K562 (cell line): Measurements from ENCODE around the gene MAST4. TPM values are rescaled to one million over a fixed set of nuclear protein-coding genes. Genes with fewer than 3 reads are reported as not detected.

ENCODE experiments used
- ATAC-seq: fragments of 200-7000 bp; cut with Tn5 transposase; 3 replicates; pipeline ENCODE4 v1.9.1; 2020; ENCODE audit warnings: moderate library complexity
- BruUV-seq: library from RNA; stranded (reverse); fragments of 400-500 nt; replicated peaks from 2 replicates; lab custom pipeline; 2021; lab: Mats Ljungman, UMichigan
- CTCF ChIA-PET: fragments of 300-600 bp; formaldehyde crosslinking; extraction: SDS; loops from one replicate; lab custom pipeline; 2021; ENCODE audit warnings: low intra/inter-chr PET ratio; lab: Yijun Ruan, JAX
- POLR2A ChIA-PET: fragments of 300-600, 350-650 bp; sonication (Branson Sonifier 250); formaldehyde crosslinking; extraction: SDS; loops from one replicate; lab custom pipeline; 2021; ENCODE audit warnings: antibody characterized with exemption, inconsistent platforms; lab: Yijun Ruan, JAX
- DNase-seq, 4 experiments: peaks; one replicate each; pipeline versions ENCODE4 v3.0.0 to v3.0.0-alpha.2; 2011 to 2018; ENCODE audit warnings: low spot score in 3 of 4, mixed read lengths in 3 of 4; ENCODE audit errors: extremely low read depth in 1 of 4
- FAIRE-seq: peaks from 2 replicates; lab custom pipeline; 2011; peaks lifted over from hg19 to GRCh38; lab: Jason Lieb, UNC
- H2AFZ ChIP-seq: 2 replicates; pipeline ENCODE4 v1.6.0; 2011; ENCODE audit warnings: low read depth, low read length, control low read depth, inconsistent platforms
- H3K27ac ChIP-seq: fragments of 200-600 bp; 3 replicates; pipeline ENCODE4 v1.8.0; 2011; ENCODE audit warnings: low read depth, mild to moderate bottlenecking, control low read depth, inconsistent platforms, low read length, moderate library complexity, mixed read lengths; ENCODE audit errors: extremely low read depth
- H3K27me3 ChIP-seq, 2 experiments: fragments of 300-600 bp in 1 of 2; 2 replicates in 1 of 2; 3 replicates in 1 of 2; pipeline versions ENCODE4 v1.6.0 to v1.8.0; 2011; ENCODE audit warnings: inconsistent platforms in 2 of 2, low read length in 2 of 2, mild to moderate bottlenecking in 1 of 2, mixed read lengths in 1 of 2, moderate library complexity in 1 of 2; ENCODE audit not compliant: control insufficient read depth in 2 of 2, insufficient read depth in 2 of 2
- H3K36me3 ChIP-seq: fragments of 300-600 bp; 3 replicates; pipeline ENCODE4 v1.8.0; 2011; ENCODE audit warnings: mild to moderate bottlenecking, low read length, inconsistent platforms; ENCODE audit not compliant: control insufficient read depth, insufficient read depth
- H3K4me1 ChIP-seq, 2 experiments: fragments of 200-600 bp in 1 of 2; replicated peaks in 1 of 2; 2 replicates in 1 of 2; 3 replicates in 1 of 2; pipeline versions ENCODE4 v1.5.1 to v1.8.0; 2011; ENCODE audit warnings: inconsistent platforms in 2 of 2, low read length in 2 of 2, mild to moderate bottlenecking in 1 of 2, mixed read lengths in 1 of 2, moderate library complexity in 1 of 2; ENCODE audit not compliant: control insufficient read depth in 2 of 2, insufficient read depth in 2 of 2
- H3K4me2 ChIP-seq: 2 replicates; pipeline ENCODE4 v1.6.1; 2011; ENCODE audit warnings: low read length, control low read depth, inconsistent platforms, mixed read lengths; ENCODE audit not compliant: insufficient read depth
- H3K4me3 ChIP-seq: fragments of 200-600 bp; sonication (generic), shearing (Covaris generic); 2 replicates; pipeline ENCODE4 v1.5.1; 2016; ENCODE audit warnings: control low read depth, inconsistent platforms
- H3K79me2 ChIP-seq: fragments of 200-600 bp; 3 replicates; pipeline ENCODE4 v1.8.0; 2011; ENCODE audit warnings: low read length, inconsistent platforms; ENCODE audit not compliant: control insufficient read depth, insufficient read depth
- H3K9ac ChIP-seq, 2 experiments: 2 replicates each; pipeline versions ENCODE4 v1.6.0 to v1.6.1; 2011; ENCODE audit warnings: low read depth in 2 of 2, low read length in 2 of 2, control low read depth in 1 of 2, inconsistent platforms in 1 of 2, mild to moderate bottlenecking in 1 of 2, mixed read lengths in 1 of 2; ENCODE audit not compliant: insufficient read depth in 1 of 2
- H3K9me1 ChIP-seq: one replicate; pipeline ENCODE4 v1.6.0; 2011; ENCODE audit warnings: inconsistent platforms, mild to moderate bottlenecking, low read length, moderate library complexity; ENCODE audit not compliant: control insufficient read depth, insufficient read depth
- H3K9me3 ChIP-seq: replicated peaks from 2 replicates; pipeline ENCODE4 v1.5.1; 2011; ENCODE audit warnings: low read depth, low read length, inconsistent platforms; ENCODE audit not compliant: control insufficient read depth, insufficient read depth
- H4K20me1 ChIP-seq: replicated peaks from 2 replicates; pipeline ENCODE4 v1.6.1; 2011; ENCODE audit warnings: low read length, inconsistent platforms, mixed read lengths; ENCODE audit not compliant: control insufficient read depth, insufficient read depth
- BRCA1 ChIP-seq, 2 experiments: fragments of 450-650 bp in 1 of 2; sonication (generic) in 1 of 2; formaldehyde crosslinking in 1 of 2; IDR thresholded peaks; 2 replicates each; pipeline versions ENCODE4 v1.5.0 to v1.6.1; 2017 to 2020; ENCODE audit warnings: mild to moderate bottlenecking in 1 of 2, missing genetic modification reagents in 1 of 2
- BRD4 ChIP-seq: fragments of 200-600 bp; sonication (generic); IDR thresholded peaks from 2 replicates; pipeline ENCODE4 v1.6.1; 2017; ENCODE audit warnings: inconsistent platforms
- CTBP1 ChIP-seq: fragments of 450-650 bp; IDR thresholded peaks from 2 replicates; pipeline ENCODE4 v1.6.1; 2016; ENCODE audit warnings: borderline replicate concordance
- CTCF ChIP-seq, 3 experiments: IDR thresholded peaks in 2 of 3; conservative IDR thresholded peaks in 1 of 3; 2 replicates each; pipeline ENCODE4 v1.5.1; 2011 to 2012; ENCODE audit warnings: low read length in 3 of 3, mild to moderate bottlenecking in 3 of 3, control low read depth in 2 of 3, improper control_type of control experiment in 1 of 3, inconsistent platforms in 1 of 3, low read depth in 1 of 3, mixed read lengths in 1 of 3, moderate library complexity in 1 of 3; ENCODE audit not compliant: insufficient read depth in 2 of 3
- MXD1 ChIP-seq: fragments of 250-450 bp; sonication (Bioruptor Pico); IDR thresholded peaks from 2 replicates; pipeline ENCODE4 v1.8.0; 2021; ENCODE audit warnings: borderline replicate concordance, mild to moderate bottlenecking, moderate library complexity; ENCODE audit not compliant: poor library complexity, severe bottlenecking
- MYNN ChIP-seq, 2 experiments: sonication (generic); formaldehyde crosslinking in 1 of 2; IDR thresholded peaks; 2 replicates each; pipeline versions ENCODE4 v1.5.0 to v1.6.1; 2016 to 2020; ENCODE audit warnings: antibody characterized with exemption in 1 of 2, missing genetic modification reagents in 1 of 2
- PTTG1 ChIP-seq: fragments of 450-650 bp; IDR thresholded peaks from 2 replicates; pipeline ENCODE4 v1.6.1; 2016; ENCODE audit warnings: low read depth, mild to moderate bottlenecking, missing genetic modification characterization, missing compliant biosample characterization
- RFX7 ChIP-seq: fragments of 250-450 bp; sonication (Bioruptor Pico); IDR thresholded peaks from 2 replicates; pipeline ENCODE4 v1.5.1; 2021; ENCODE audit warnings: mild to moderate bottlenecking
- SIN3B ChIP-seq: fragments of 450-650 bp; IDR thresholded peaks from 2 replicates; pipeline ENCODE4 v1.6.1; 2017; ENCODE audit warnings: low read depth, mild to moderate bottlenecking, moderate library complexity
- ZC3H4 ChIP-seq: sonication (generic); formaldehyde crosslinking; IDR thresholded peaks from 2 replicates; pipeline ENCODE4 v1.9.0; 2021; ENCODE audit warnings: missing genetic modification reagents, borderline replicate concordance
- ZNF398 ChIP-seq: fragments of 250-450 bp; sonication (Bioruptor Pico); IDR thresholded peaks from 2 replicates; pipeline ENCODE4 v1.8.0; 2021; ENCODE audit warnings: moderate library complexity, mild to moderate bottlenecking, inconsistent platforms
- ZNF830 ChIP-seq: fragments of 250-450 bp; sonication (Bioruptor Pico); IDR thresholded peaks from 2 replicates; pipeline ENCODE4 v1.5.0; 2021; ENCODE audit warnings: mild to moderate bottlenecking
- WGBS: fragments of 100-300 bp; shearing (Covaris generic); methylation state at CpG from one replicate; pipeline ENCODE4 v1.1.6; 2016; ENCODE audit warnings: low coverage, mixed read lengths; ENCODE audit not compliant: insufficient coverage; ENCODE audit errors: missing lambda C conversion rate; 5-methylcytosine and 5-hydroxymethylcytosine counted together
- in situ Hi-C: fragments of 300-500 bp; cut with MboI; formaldehyde crosslinking; loops from 4 replicates; pipeline ENCODE4 v1.15.0; 2018; ENCODE audit warnings: inconsistent platforms, mixed read lengths
- intact Hi-C: fragments of 100-400 bp; cut with micrococcal nuclease; formaldehyde crosslinking; loops from 2 replicates; pipeline ENCODE4 v1.14.2; 2022
- polyA plus RNA-seq, 8 experiments: library from polyadenylated mRNA; depleted of rRNA in 4 of 8; stranded (reverse) in 5 of 8; unstranded in 3 of 8; fragments of >200 nt; fragmentation: Nextera tagmentation in 2 of 8; fragmentation: Illumina TruSeq in 1 of 8; extraction: Ambion mirVana in 2 of 8; extraction: Trizol in 1 of 8; gene quantifications; 2 replicates each; pipeline versions ENCODE4 v1.2.1 to v1.2.3, GENCODE V29; 2011 to 2014; ENCODE audit warnings: inconsistent platforms in 1 of 8, missing spikeins in 1 of 8
- total RNA-seq, 7 experiments: library from RNA; depleted of rRNA in 6 of 7; stranded (reverse); fragments of >200 nt in 6 of 7; fragmentation: Illumina TruSeq in 2 of 7; extraction: Trizol in 2 of 7; gene quantifications; 2 replicates each; pipeline versions ENCODE4 v1.2.1 to v1.2.3, GENCODE V29; 2011 to 2021; ENCODE audit warnings: low replicate concordance in 1 of 7

Gene MAST4
- total and polyA plus RNA-seq, 9 of the 15 experiments (the other 6 are each of a cell fraction or from before 2014, with no cell fraction given): 0.88 to 10.1 (median 5.2) TPM

- TF ChIP-seq BRCA1 (IDR thresholded peaks at IDR 0.05) (no peak), BRCA1 (CRISPR knock-in tag; IDR thresholded peaks at IDR 0.05) (no peak), SIN3B (no peak), ZC3H4 (CRISPR knock-in tag) (no peak), BRD4 (no peak), PTTG1 (tag) (no peak), ZNF830 (CRISPR knock-in tag) (no peak), RFX7 (no peak)
Observed at GRCh38 chr5:66795682-66796081, 199.5 kb downstream of the MAST4 start (continued).

- in situ Hi-C loops (no loop called here), intact Hi-C loops (no loop called here)
- H3K79me2 ChIP-seq: no peaks in the 10 kb centered on the region
- no peak overlapping the region for H2AFZ ChIP-seq
- no peak overlapping the region for H3K4me2 ChIP-seq
- no peaks in the 10 kb centered on the region for H4K20me1 ChIP-seq
- WGBS: 1% methylated on average over 9 of the region's 9 CpGs
- H3K9ac ChIP-seq: no peak overlapping the region
- POLR2A ChIA-PET: interaction anchor here (0.7 kb wide), 1 partner anchor 171 kb away, joined by 3 read pairs; no protein-coding TSS in a partner anchor
- no TSS peak for BruUV-seq
- H3K9me3 ChIP-seq: no peaks in the 10 kb centered on the region
- H3K4me1 ChIP-seq: no peaks in the 10 kb centered on the region
- no peaks in the 10 kb centered on the region for H3K9me1 ChIP-seq
- DNase-seq (no peak), FAIRE-seq (no peak), ATAC-seq (no peak)
- no peaks in the 10 kb centered on the region for H3K36me3 ChIP-seq
- H3K27ac ChIP-seq: no peak overlapping the region
- CTCF ChIA-PET: no interaction called here
- no peak overlapping the region for H3K4me3 ChIP-seq
- no peaks in the 10 kb centered on the region for H3K27me3 ChIP-seq
- TF ChIP-seq ZNF398 (CRISPR knock-in tag) (no peak), MYNN (IDR thresholded peaks at IDR 0.05) (no peak), MYNN (CRISPR knock-in tag; IDR thresholded peaks at IDR 0.05) (no peak), MXD1 (CRISPR knock-in tag) (no peak), CTBP1 (no peak), CTCF (IDR thresholded peaks at IDR 0.05 in 2 of 3, conservative IDR thresholded peaks at IDR 0.05 in 1 of 3; ENCODE audit: insufficient read depth in 2 of 3, low read depth in 1 of 3, low read length in 3 of 3) (peak in 2 of 3 experiments; percentile 13 to 27; a peak in 2 of 6 replicates)
Observed at GRCh38 chr5:66796305-66797292, 200.4 kb downstream of the MAST4 start.
